A673 (cell line): Measurements from ENCODE around the gene CHRNA4. TPM values are rescaled to one million over a fixed set of nuclear protein-coding genes. Genes with fewer than 3 reads are reported as not detected.

Source experiments
- BruUV-seq: library from RNA; stranded (reverse); fragments of 400-500 nt; replicated peaks from 2 replicates; lab custom pipeline; 2021; lab: Mats Ljungman, UMichigan
- CTCF ChIA-PET: fragments of 300-600 bp; sonication (Branson Sonifier 250); formaldehyde crosslinking; loops from one replicate; lab custom pipeline; 2022; ENCODE audit warnings: antibody characterized with exemption; lab: Charles Lee
- POLR2A ChIA-PET: fragments of 300-600 bp; sonication (Branson Sonifier 250); formaldehyde crosslinking; loops from one replicate; lab custom pipeline; 2022; ENCODE audit warnings: antibody characterized with exemption; ENCODE audit not compliant: low non-redundant PET; lab: Charles Lee
- DNase-seq: peaks from one replicate; pipeline ENCODE4 v3.0.0-alpha.2; 2015; ENCODE audit warnings: low spot score
- H3K27ac ChIP-seq: fragments of 200-600 bp; sonication (generic); 2 replicates; pipeline ENCODE4 v1.5.1; 2016; ENCODE audit warnings: mixed run types, low read depth, mild to moderate bottlenecking, mixed read lengths, antibody characterized with exemption, low read length; ENCODE audit not compliant: poor library complexity, severe bottlenecking
- H3K27me3 ChIP-seq: fragments of 200-600 bp; sonication (generic); replicated peaks from 2 replicates; pipeline ENCODE4 v1.6.1; 2017; ENCODE audit warnings: mixed run types, low read depth, mild to moderate bottlenecking, mixed read lengths, antibody characterized with exemption, low read length; ENCODE audit not compliant: insufficient read depth, poor library complexity
- H3K36me3 ChIP-seq: fragments of 200-600 bp; sonication (generic); 2 replicates; pipeline ENCODE4 v1.6.1; 2016; ENCODE audit warnings: mixed run types, mild to moderate bottlenecking, mixed read lengths, antibody characterized with exemption, low read length; ENCODE audit not compliant: insufficient read depth, poor library complexity, severe bottlenecking
- H3K4me1 ChIP-seq: fragments of 200-600 bp; sonication (generic); 2 replicates; pipeline ENCODE4 v1.6.1; 2017; ENCODE audit warnings: mixed run types, mild to moderate bottlenecking, mixed read lengths, antibody characterized with exemption, low read length; ENCODE audit not compliant: insufficient read depth, poor library complexity, severe bottlenecking
- H3K4me3 ChIP-seq: fragments of 200-600 bp; sonication (generic); 2 replicates; pipeline ENCODE4 v1.5.1; 2016; ENCODE audit warnings: low read depth, mixed run types, mild to moderate bottlenecking, mixed read lengths, low read length; ENCODE audit not compliant: poor library complexity, severe bottlenecking
- H3K9me3 ChIP-seq: fragments of 200-600 bp; sonication (generic); 2 replicates; pipeline ENCODE4 v1.6.1; 2016; ENCODE audit warnings: mixed run types, low read depth, mild to moderate bottlenecking, mixed read lengths, antibody characterized with exemption, low read length; ENCODE audit not compliant: poor library complexity, severe bottlenecking
- EZH2 ChIP-seq: fragments of 200-600 bp; sonication (generic); IDR thresholded peaks from 2 replicates; pipeline ENCODE4 v1.6.1; 2017; ENCODE audit warnings: borderline replicate concordance, low read depth, mild to moderate bottlenecking, mixed read lengths, antibody characterized with exemption, low read length; ENCODE audit not compliant: poor library complexity, severe bottlenecking
- intact Hi-C: fragments of 100-400 bp; cut with micrococcal nuclease; formaldehyde crosslinking; loops from one replicate; pipeline ENCODE4 v1.10.0; 2022; ENCODE audit not compliant: unreplicated experiment
- total RNA-seq: library from RNA; stranded (reverse); gene quantifications from 2 replicates; pipeline ENCODE4 v1.2.3, GENCODE V29; 2021
- TF ChIP-seq, protein P1 (sequence below): fragments of 300-800, 200-600 bp; sonication (generic); conservative IDR thresholded peaks from 2 replicates; pipeline ENCODE4 v1.5.1; 2017; ENCODE audit warnings: low read depth, mild to moderate bottlenecking, antibody characterized with exemption, low read length, moderate library complexity, mixed read lengths

CHRNA4 gene
- total RNA-seq, 1 experiment from 2014 or later = 0.26 TPM

GRCh38 chr20:63298731-63299312, 62.3 kb downstream of the CHRNA4 start:
- TF ChIP-seq, protein P1, sequence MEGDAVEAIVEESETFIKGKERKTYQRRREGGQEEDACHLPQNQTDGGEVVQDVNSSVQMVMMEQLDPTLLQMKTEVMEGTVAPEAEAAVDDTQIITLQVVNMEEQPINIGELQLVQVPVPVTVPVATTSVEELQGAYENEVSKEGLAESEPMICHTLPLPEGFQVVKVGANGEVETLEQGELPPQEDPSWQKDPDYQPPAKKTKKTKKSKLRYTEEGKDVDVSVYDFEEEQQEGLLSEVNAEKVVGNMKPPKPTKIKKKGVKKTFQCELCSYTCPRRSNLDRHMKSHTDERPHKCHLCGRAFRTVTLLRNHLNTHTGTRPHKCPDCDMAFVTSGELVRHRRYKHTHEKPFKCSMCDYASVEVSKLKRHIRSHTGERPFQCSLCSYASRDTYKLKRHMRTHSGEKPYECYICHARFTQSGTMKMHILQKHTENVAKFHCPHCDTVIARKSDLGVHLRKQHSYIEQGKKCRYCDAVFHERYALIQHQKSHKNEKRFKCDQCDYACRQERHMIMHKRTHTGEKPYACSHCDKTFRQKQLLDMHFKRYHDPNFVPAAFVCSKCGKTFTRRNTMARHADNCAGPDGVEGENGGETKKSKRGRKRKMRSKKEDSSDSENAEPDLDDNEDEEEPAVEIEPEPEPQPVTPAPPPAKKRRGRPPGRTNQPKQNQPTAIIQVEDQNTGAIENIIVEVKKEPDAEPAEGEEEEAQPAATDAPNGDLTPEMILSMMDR = no peak
- TF ChIP-seq EZH2 = no peak
- no peak overlapping the region for H3K27ac ChIP-seq
- BruUV-seq = no TSS peak
- no peaks in the 10 kb centered on the region for H3K9me3 ChIP-seq
- no peak overlapping the region for H3K4me3 ChIP-seq
- POLR2A ChIA-PET = interaction anchor here (0.5 kb wide), 1 partner anchor 300 kb away, joined by 3 read pairs; no protein-coding TSS in a partner anchor
- no peak for DNase-seq
- H3K27me3 ChIP-seq = peaks cover 61% of the 10 kb centered on the region
- H3K4me1 ChIP-seq = no peaks in the 10 kb centered on the region
- no peaks in the 10 kb centered on the region for H3K36me3 ChIP-seq
- intact Hi-C loops = no loop called here
- CTCF ChIA-PET = no interaction called here

DNA sequence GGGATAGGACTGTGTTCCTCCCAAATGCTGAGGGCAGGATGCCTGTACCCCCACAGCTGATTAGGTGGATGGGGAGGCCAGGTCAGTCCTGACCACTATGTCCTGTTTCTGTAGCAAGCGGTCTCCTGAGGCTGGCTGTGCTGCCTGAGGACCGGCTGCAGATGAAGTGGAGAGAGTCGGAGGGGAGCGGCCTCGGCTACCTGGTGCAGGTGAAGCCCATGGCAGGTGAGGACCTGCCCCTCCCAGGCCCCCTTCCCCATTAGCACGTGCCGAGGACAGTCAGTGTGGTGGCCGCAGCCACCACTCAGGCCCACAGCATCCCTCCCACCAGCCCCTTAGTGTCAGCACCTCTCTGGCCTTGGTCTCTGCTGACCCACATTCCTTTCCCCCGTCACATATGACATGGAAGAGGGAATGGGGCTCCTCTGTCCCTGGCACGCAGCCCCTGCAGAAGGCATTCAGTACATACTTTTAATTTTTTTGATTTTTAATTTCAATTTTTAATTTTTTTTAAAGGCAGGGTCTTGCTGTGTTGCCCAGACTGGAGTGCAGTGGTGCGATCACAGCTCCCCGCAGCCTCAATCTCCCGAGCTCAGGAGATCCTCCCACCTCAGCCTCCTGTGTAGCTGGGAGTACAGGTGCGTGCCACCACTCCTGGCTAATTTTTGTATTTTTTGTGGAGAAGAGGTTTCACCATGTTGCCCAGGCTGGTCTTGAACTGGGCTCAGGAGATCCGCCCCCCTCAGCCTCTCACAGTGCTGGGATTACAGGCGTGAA, 63.2 kb downstream of the CHRNA4 start:
- Histone ChIP-seq H3K27ac (no peak overlapping the region), H3K4me1 (no peaks in the 10 kb centered on the region), H3K4me3 (no peak overlapping the region), H3K9me3 (no peaks in the 10 kb centered on the region), H3K27me3 (peaks cover 61% of the 10 kb centered on the region), H3K36me3 (no peaks in the 10 kb centered on the region)
- TF ChIP-seq, protein P1 = no peak
- no peak for TF ChIP-seq EZH2
- intact Hi-C loops = no loop called here
- ChIA-PET CTCF (interaction anchor here (0.6 kb wide), 1 partner anchor 27 kb away, joined by 5 read pairs; no protein-coding TSS in a partner anchor), POLR2A (no interaction called here)
- no peak for DNase-seq
- BruUV-seq = no TSS peak

DNA sequence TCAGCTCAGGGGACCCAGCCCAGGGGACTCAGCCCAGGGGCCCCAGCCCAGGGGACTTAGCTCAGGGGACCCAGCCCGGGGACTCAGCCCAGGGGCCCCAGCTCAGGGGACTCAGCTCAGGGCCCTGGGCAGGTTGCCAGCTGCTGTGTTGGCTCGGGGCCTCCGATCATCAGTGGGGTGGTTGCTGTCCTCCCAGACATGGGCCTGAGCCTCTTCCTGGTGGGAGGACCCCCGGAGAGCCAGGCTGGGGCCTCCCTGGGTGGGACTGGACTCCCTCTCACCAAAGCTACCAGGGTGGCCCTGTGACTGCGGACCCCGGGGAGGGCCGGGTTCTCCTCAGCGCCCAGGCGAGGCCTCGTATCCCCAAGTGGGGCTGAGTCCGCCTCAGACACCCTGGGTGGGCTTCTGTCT, 63.8 kb downstream of the CHRNA4 start:
- POLR2A ChIA-PET = no interaction called here
- CTCF ChIA-PET = interaction anchor here (0.6 kb wide), 1 partner anchor 27 kb away, joined by 5 read pairs; no protein-coding TSS in a partner anchor

More for the DNA sequence above, 63.8 kb downstream of the CHRNA4 start:
- no peaks in the 10 kb centered on the region for H3K36me3 ChIP-seq
- no peak for TF ChIP-seq EZH2
- TF ChIP-seq, protein P1 = no peak
- H3K4me3 ChIP-seq = no peak overlapping the region
- no TSS peak for BruUV-seq
- H3K4me1 ChIP-seq = no peaks in the 10 kb centered on the region
- H3K9me3 ChIP-seq = no peaks in the 10 kb centered on the region
- H3K27me3 ChIP-seq = peaks cover 61% of the 10 kb centered on the region
- no peak overlapping the region for H3K27ac ChIP-seq
- intact Hi-C loops = no loop called here
- DNase-seq = no peak
